Measurements from ENCODE around the gene IREB2.

The IREB2 gene

DNA sequence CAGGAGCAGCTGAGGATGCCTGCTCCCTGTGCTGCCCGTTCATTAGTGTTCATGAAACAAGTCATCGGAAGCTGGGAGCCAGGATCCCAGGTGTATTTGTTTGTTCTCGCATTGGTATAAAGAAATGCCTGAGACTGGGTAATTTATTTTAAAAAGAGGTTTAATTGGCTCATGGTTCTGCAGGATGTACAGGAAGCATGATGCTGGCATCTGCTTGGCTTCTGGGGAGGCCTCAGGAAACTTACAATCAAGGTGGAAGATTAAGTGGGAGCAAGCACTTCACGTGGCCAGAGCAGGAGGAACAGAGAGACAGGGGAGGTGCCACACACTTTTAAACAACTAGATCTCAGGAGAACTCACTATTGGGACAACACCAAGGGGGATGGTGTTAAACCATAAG lies 63.8 kb downstream of the IREB2 start:
- Histone ChIP-seq H3K36me3 (replicated peaks) (peaks cover 24% of the 10 kb centered on the region), H3K4me3 (ENCODE audit: low read depth, low read length) (no peak overlapping the region), H3K27me3 (replicated peaks) (no peaks in the 10 kb centered on the region), H3K27ac (no peak overlapping the region)
- in situ Hi-C loops (cut with HindIII; ENCODE audit: low pct_ligation_motif_present, low sequenced_read_pairs): no loop called here
- no peak for DNase-seq
- TF ChIP-seq CTCF (IDR thresholded peaks at IDR 0.05; ENCODE audit: low read depth, low read length, missing control alignments): no peak

DNA sequence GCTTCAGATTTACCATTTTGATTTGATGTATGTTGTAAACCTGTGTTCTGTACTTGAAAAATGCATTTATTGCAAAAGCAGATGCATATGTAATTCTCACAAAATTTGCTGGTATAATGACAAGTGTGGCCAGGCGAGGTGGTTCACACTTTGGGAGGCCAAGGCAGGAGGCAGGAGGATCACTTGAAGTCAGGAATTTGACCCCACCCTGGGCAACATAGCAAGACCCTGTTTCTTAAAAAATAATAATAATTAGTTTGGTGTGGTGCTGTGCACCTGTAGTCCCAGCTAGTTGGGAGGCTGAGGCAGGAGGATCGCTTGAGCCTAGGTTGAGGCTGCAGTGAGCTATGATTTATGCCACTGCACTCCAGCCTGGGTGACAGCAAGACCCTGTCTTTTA lies 64.6 kb downstream of the IREB2 start:
- in situ Hi-C loops (cut with HindIII; ENCODE audit: low pct_ligation_motif_present, low sequenced_read_pairs): no loop called here
- Histone ChIP-seq H3K36me3 (replicated peaks) (peaks cover 21% of the 10 kb centered on the region), H3K4me3 (ENCODE audit: low read depth, low read length) (no peak overlapping the region), H3K27ac (no peak overlapping the region), H3K27me3 (replicated peaks) (no peaks in the 10 kb centered on the region)
- no peak for DNase-seq
- TF ChIP-seq CTCF (IDR thresholded peaks at IDR 0.05; ENCODE audit: low read depth, low read length, missing control alignments): no peak

- Histone ChIP-seq H3K27ac (peak within 1 kb of the TSS; percentile 61), H3K36me3 (replicated peaks) (no peaks in the 10 kb centered on the region), H3K27me3 (replicated peaks) (no peaks in the 10 kb centered on the region), H3K4me3 (ENCODE audit: low read depth, low read length) (peak within 1 kb of the TSS; percentile 87)
- in situ Hi-C loops (cut with HindIII; ENCODE audit: low pct_ligation_motif_present, low sequenced_read_pairs): no loop called here
- TF ChIP-seq CTCF (IDR thresholded peaks at IDR 0.05; ENCODE audit: low read depth, low read length, missing control alignments): peak; percentile 24
- peak; percentile 99 for DNase-seq
These were observed 69.2 kb downstream of the IREB2 start, which contains the start of gene HYKK for GRCh38 chr15:78506971-78507830. TSS of gene HYKK (plus strand) at chr15:78507577. CDS start at chr15:78513089, 5,512 bp downstream.

- Histone ChIP-seq H3K27me3 (replicated peaks) (no peaks in the 10 kb centered on the region), H3K36me3 (replicated peaks) (no peaks in the 10 kb centered on the region), H3K4me3 (ENCODE audit: low read depth, low read length) (peak overlapping the region; percentile 87), H3K27ac (peak overlapping the region; percentile 53)
- in situ Hi-C loops (cut with HindIII; ENCODE audit: low pct_ligation_motif_present, low sequenced_read_pairs): no loop called here
- DNase-seq: no peak
- TF ChIP-seq CTCF (IDR thresholded peaks at IDR 0.05; ENCODE audit: low read depth, low read length, missing control alignments): no peak
These were observed 69.8 kb downstream of the IREB2 start for GRCh38 chr15:78507831-78508160.

GRCh38 chr15:78508272-78508671 lies 70.3 kb downstream of the IREB2 start:
- in situ Hi-C loops (cut with HindIII; ENCODE audit: low pct_ligation_motif_present, low sequenced_read_pairs): no loop called here
- Histone ChIP-seq H3K27ac (no peak overlapping the region), H3K27me3 (replicated peaks) (no peaks in the 10 kb centered on the region), H3K36me3 (replicated peaks) (no peaks in the 10 kb centered on the region), H3K4me3 (ENCODE audit: low read depth, low read length) (peak overlapping the region; percentile 87)
- DNase-seq: no peak
- TF ChIP-seq CTCF (IDR thresholded peaks at IDR 0.05; ENCODE audit: low read depth, low read length, missing control alignments): no peak
